ENCODE measurements around the gene ANXA1. TPM values are rescaled to one million over a fixed set of nuclear protein-coding genes. Genes with fewer than 3 reads are reported as not detected.

ANXA1 gene
- total and polyA plus RNA-seq, 9 donors = 67.5 to 472 (median 110) TPM

GRCh38 chr9:73153793-73154227 lies 2.1 kb downstream of the ANXA1 start:
- 31 to 41% (median 33%) methylated on average over 4 of the region's 4 CpGs for WGBS, 3 donors
- no peaks in the 10 kb centered on the region for H3K36me3 ChIP-seq
- no peak overlapping the region for H3K27ac ChIP-seq
- intact Hi-C loops (cut with DNase I) = no loop called here
- H3K4me3 ChIP-seq = peak overlapping the region; percentile 38
- no peaks in the 10 kb centered on the region for H3K9me3 ChIP-seq
- no peaks in the 10 kb centered on the region for H3K27me3 ChIP-seq
- H3K4me1 ChIP-seq (ENCODE audit: insufficient read depth) = peaks cover 3% of the 10 kb centered on the region
- TF ChIP-seq CTCF (IDR thresholded peaks at IDR 0.05) = no peak
- DNase-seq = no peak

- no peaks in the 10 kb centered on the region for H3K9me3 ChIP-seq
- TF ChIP-seq CTCF (IDR thresholded peaks at IDR 0.05) (no peak), POLR2A (IDR thresholded peaks at IDR 0.05) (no peak)
- H3K4me3 ChIP-seq = peak overlapping the region; percentile 38
- H3K27me3 ChIP-seq = no peaks in the 10 kb centered on the region
- intact Hi-C loops (cut with DNase I) = no loop called here
- no peaks in the 10 kb centered on the region for H3K36me3 ChIP-seq
- no peak for DNase-seq
- peaks cover 3% of the 10 kb centered on the region for H3K4me1 ChIP-seq (ENCODE audit: insufficient read depth)
- no peak overlapping the region for H3K27ac ChIP-seq
- WGBS, 3 donors = 87 to 93% (median 87%) methylated on average over 8 of the region's 8 CpGs
These were observed 2.6 kb downstream of the ANXA1 start for GRCh38 chr9:73154271-73154670.

- WGBS, 3 donors = 92 to 100% (median 96%) methylated on average over 2 of the region's 2 CpGs
- Histone ChIP-seq H3K9me3 (no peaks in the 10 kb centered on the region), H3K4me3 (no peak overlapping the region), H3K36me3 (no peaks in the 10 kb centered on the region), H3K4me1 (ENCODE audit: insufficient read depth) (peaks cover 3% of the 10 kb centered on the region), H3K27me3 (no peaks in the 10 kb centered on the region), H3K27ac (no peak overlapping the region)
- intact Hi-C loops (cut with DNase I) = no loop called here
- TF ChIP-seq EP300 (IDR thresholded peaks at IDR 0.05) = no peak
- TF ChIP-seq CTCF (IDR thresholded peaks at IDR 0.05) = no peak
- TF ChIP-seq POLR2A (IDR thresholded peaks at IDR 0.05) = no peak
- DNase-seq = no peak
These were observed 3.1 kb downstream of the ANXA1 start for GRCh38 chr9:73154722-73155121.

- Histone ChIP-seq H3K27ac (no peak overlapping the region), H3K27me3 (no peaks in the 10 kb centered on the region), H3K36me3 (no peaks in the 10 kb centered on the region), H3K4me1 (ENCODE audit: insufficient read depth) (peaks cover 3% of the 10 kb centered on the region), H3K4me3 (no peak overlapping the region), H3K9me3 (no peaks in the 10 kb centered on the region)
- no peak for DNase-seq
- whole genome bisulfite sequencing, 3 donors = 76 to 83% (median 79%) methylated on average over 3 of the region's 3 CpGs
- TF ChIP-seq CTCF (IDR thresholded peaks at IDR 0.05) (no peak), POLR2A (IDR thresholded peaks at IDR 0.05) (no peak), EP300 (IDR thresholded peaks at IDR 0.05) (no peak)
- intact Hi-C loops (cut with DNase I) = no loop called here
These were observed 3.7 kb downstream of the ANXA1 start for GRCh38 chr9:73155377-73155776.
